ENCODE data around the gene MRPL1. TPM values are rescaled to one million over a fixed set of nuclear protein-coding genes. Genes with fewer than 3 reads are reported as not detected.

The MRPL1 gene
- total RNA-seq, 1 experiment from 2014 or later: 25.7 TPM

DNA sequence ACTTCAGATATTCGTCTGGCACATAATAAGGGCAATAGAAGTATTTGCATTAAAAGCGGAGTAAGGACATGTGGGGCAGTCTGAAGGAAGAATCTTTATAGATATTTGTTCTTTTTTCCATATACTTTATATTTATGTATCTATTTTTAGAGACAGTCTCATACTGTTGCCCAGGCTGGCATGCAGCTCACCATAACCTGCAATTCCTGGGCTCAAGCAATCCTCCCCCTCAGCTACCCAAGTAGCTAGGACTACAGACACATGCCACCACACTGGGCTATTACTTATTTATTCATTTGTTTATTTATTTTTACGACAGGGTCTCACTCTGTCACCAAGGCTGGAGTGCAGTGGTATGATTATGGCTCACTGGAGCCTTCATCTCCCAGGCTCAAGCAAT lies 16.7 kb upstream of the MRPL1 start (continued):
- no peak for TF ChIP-seq SMAD4 (CRISPR knock-in tag; IDR thresholded peaks at IDR 0.05)

DNA sequence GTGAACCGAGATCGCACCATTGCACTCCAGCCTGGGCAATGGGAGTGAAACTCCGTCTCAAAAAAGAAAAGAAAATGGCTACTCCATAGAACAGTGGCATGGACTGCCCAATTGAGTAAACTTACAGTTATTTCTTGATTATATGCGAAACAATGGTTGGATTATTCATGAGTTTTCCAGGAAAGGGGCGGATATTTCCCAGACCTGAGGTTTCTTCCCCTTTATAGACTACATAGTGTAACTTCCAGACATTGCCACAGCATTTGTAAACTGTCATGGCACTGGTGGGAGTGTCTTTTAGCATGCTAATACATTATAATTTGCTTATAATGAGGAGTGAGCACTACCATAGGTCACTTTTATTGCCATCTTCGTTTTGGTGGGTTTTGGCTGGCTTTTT lies 14.1 kb upstream of the MRPL1 start:
- H3K36me3 Mint-ChIP-seq: no peaks in the 10 kb centered on the region
- H3K9me3 Mint-ChIP-seq: no peaks in the 10 kb centered on the region
- CTCF ChIA-PET: no interaction called here
- DNase-seq (ENCODE audit: low spot score) (no peak), ATAC-seq (no peak)
- POLR2A ChIA-PET: no interaction called here
- H3K27me3 Mint-ChIP-seq (ENCODE audit: low read depth): no peaks in the 10 kb centered on the region
- no peak for TF ChIP-seq SMAD4 (CRISPR knock-in tag; IDR thresholded peaks at IDR 0.05)
- TF ChIP-seq NR2C2 (CRISPR knock-in tag; IDR thresholded peaks at IDR 0.05): no peak
- TF ChIP-seq, protein P1, sequence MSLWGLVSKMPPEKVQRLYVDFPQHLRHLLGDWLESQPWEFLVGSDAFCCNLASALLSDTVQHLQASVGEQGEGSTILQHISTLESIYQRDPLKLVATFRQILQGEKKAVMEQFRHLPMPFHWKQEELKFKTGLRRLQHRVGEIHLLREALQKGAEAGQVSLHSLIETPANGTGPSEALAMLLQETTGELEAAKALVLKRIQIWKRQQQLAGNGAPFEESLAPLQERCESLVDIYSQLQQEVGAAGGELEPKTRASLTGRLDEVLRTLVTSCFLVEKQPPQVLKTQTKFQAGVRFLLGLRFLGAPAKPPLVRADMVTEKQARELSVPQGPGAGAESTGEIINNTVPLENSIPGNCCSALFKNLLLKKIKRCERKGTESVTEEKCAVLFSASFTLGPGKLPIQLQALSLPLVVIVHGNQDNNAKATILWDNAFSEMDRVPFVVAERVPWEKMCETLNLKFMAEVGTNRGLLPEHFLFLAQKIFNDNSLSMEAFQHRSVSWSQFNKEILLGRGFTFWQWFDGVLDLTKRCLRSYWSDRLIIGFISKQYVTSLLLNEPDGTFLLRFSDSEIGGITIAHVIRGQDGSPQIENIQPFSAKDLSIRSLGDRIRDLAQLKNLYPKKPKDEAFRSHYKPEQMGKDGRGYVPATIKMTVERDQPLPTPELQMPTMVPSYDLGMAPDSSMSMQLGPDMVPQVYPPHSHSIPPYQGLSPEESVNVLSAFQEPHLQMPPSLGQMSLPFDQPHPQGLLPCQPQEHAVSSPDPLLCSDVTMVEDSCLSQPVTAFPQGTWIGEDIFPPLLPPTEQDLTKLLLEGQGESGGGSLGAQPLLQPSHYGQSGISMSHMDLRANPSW (CRISPR knock-in tag; conservative IDR thresholded peaks at IDR 0.05; ENCODE audit: low read depth): no peak
- TF ChIP-seq NR3C1 (CRISPR knock-in tag; conservative IDR thresholded peaks at IDR 0.05; ENCODE audit: low read depth): no peak
- peaks cover 8% of the 10 kb centered on the region for H3K4me1 Mint-ChIP-seq
- no peak overlapping the region for H3K27ac Mint-ChIP-seq
- H3K4me3 Mint-ChIP-seq: no peak overlapping the region

DNA sequence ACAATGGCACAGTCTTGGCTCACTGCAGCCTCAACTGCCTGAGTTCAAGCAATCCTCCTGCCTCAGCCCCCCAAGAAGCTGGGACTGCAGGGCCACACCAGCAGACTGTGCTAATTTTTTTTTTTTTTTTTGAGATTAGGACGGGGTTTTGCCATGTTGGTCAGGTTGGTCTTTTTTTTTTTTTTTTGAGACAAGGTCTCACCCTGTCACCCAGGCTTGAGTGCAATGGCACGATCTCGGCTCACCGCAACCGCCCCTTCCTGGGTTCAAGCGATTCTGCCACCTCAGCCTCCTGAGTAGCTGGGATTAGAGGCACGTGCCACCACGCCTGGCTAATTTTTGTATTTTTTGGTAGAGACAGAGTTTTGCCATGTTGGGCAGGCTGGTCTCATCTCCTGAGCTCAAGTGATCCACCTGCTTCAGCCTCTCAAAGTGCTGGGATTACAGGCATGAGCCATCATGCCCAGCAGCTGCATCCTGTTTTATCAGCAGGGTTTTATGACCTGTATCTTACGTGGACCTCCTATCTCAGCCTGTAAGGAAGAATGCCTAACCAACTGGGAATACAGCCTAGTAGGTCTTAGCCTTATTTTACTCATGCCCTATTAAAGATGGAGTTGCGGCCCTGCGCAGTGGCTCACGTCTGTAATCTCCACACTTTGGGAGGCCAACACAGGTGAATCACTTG lies 13.2 kb upstream of the MRPL1 start:
- H3K27ac Mint-ChIP-seq: no peak overlapping the region
- ATAC-seq (no peak), DNase-seq (ENCODE audit: low spot score) (no peak)
- no peak overlapping the region for H3K4me3 Mint-ChIP-seq
- H3K9me3 Mint-ChIP-seq: no peaks in the 10 kb centered on the region
- ChIA-PET CTCF (no interaction called here), POLR2A (interaction anchor here (0.6 kb wide), 1 partner anchor 65 kb away, joined by 3 read pairs; no protein-coding TSS in a partner anchor)
- H3K4me1 Mint-ChIP-seq: peaks cover 6% of the 10 kb centered on the region
- H3K36me3 Mint-ChIP-seq: no peaks in the 10 kb centered on the region
- no peaks in the 10 kb centered on the region for H3K27me3 Mint-ChIP-seq (ENCODE audit: low read depth)
- TF ChIP-seq, protein P2, sequence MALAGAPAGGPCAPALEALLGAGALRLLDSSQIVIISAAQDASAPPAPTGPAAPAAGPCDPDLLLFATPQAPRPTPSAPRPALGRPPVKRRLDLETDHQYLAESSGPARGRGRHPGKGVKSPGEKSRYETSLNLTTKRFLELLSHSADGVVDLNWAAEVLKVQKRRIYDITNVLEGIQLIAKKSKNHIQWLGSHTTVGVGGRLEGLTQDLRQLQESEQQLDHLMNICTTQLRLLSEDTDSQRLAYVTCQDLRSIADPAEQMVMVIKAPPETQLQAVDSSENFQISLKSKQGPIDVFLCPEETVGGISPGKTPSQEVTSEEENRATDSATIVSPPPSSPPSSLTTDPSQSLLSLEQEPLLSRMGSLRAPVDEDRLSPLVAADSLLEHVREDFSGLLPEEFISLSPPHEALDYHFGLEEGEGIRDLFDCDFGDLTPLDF (CRISPR knock-in tag; IDR thresholded peaks at IDR 0.05): no peak
- no peak for TF ChIP-seq NFE2L1 (CRISPR knock-in tag; IDR thresholded peaks at IDR 0.05)
- TF ChIP-seq TEAD1 (CRISPR knock-in tag; IDR thresholded peaks at IDR 0.05): no peak
- TF ChIP-seq, protein P3, sequence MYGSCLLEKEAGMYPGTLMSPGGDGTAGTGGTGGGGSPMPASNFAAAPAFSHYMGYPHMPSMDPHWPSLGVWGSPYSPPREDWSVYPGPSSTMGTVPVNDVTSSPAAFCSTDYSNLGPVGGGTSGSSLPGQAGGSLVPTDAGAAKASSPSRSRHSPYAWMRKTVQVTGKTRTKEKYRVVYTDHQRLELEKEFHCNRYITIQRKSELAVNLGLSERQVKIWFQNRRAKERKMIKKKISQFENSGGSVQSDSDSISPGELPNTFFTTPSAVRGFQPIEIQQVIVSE (CRISPR knock-in tag; IDR thresholded peaks at IDR 0.05; ENCODE audit: borderline replicate concordance): no peak
- TF ChIP-seq, protein P4, sequence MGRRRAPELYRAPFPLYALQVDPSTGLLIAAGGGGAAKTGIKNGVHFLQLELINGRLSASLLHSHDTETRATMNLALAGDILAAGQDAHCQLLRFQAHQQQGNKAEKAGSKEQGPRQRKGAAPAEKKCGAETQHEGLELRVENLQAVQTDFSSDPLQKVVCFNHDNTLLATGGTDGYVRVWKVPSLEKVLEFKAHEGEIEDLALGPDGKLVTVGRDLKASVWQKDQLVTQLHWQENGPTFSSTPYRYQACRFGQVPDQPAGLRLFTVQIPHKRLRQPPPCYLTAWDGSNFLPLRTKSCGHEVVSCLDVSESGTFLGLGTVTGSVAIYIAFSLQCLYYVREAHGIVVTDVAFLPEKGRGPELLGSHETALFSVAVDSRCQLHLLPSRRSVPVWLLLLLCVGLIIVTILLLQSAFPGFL (CRISPR knock-in tag; IDR thresholded peaks at IDR 0.05; ENCODE audit: borderline replicate concordance): no peak
- no peak for TF ChIP-seq ZNF232 (CRISPR knock-in tag; IDR thresholded peaks at IDR 0.05)
- no peak for TF ChIP-seq NR3C1 (CRISPR knock-in tag; conservative IDR thresholded peaks at IDR 0.05; ENCODE audit: low read depth)
- TF ChIP-seq, protein P5, sequence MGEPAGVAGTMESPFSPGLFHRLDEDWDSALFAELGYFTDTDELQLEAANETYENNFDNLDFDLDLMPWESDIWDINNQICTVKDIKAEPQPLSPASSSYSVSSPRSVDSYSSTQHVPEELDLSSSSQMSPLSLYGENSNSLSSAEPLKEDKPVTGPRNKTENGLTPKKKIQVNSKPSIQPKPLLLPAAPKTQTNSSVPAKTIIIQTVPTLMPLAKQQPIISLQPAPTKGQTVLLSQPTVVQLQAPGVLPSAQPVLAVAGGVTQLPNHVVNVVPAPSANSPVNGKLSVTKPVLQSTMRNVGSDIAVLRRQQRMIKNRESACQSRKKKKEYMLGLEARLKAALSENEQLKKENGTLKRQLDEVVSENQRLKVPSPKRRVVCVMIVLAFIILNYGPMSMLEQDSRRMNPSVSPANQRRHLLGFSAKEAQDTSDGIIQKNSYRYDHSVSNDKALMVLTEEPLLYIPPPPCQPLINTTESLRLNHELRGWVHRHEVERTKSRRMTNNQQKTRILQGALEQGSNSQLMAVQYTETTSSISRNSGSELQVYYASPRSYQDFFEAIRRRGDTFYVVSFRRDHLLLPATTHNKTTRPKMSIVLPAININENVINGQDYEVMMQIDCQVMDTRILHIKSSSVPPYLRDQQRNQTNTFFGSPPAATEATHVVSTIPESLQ (CRISPR knock-in tag; IDR thresholded peaks at IDR 0.05): no peak
- TF ChIP-seq ETV6 (CRISPR knock-in tag; IDR thresholded peaks at IDR 0.05): no peak
- TF ChIP-seq NR1H2 (CRISPR knock-in tag; IDR thresholded peaks at IDR 0.05): no peak
- TF ChIP-seq MXD4 (CRISPR knock-in tag; IDR thresholded peaks at IDR 0.05; ENCODE audit: borderline replicate concordance): no peak
- TF ChIP-seq ESRRA (CRISPR knock-in tag; IDR thresholded peaks at IDR 0.05; ENCODE audit: borderline replicate concordance): no peak
- TF ChIP-seq, protein P6, sequence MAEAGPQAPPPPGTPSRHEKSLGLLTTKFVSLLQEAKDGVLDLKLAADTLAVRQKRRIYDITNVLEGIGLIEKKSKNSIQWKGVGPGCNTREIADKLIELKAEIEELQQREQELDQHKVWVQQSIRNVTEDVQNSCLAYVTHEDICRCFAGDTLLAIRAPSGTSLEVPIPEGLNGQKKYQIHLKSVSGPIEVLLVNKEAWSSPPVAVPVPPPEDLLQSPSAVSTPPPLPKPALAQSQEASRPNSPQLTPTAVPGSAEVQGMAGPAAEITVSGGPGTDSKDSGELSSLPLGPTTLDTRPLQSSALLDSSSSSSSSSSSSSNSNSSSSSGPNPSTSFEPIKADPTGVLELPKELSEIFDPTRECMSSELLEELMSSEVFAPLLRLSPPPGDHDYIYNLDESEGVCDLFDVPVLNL (CRISPR knock-in tag; IDR thresholded peaks at IDR 0.05; ENCODE audit: borderline replicate concordance, low read depth): no peak
- no peak for TF ChIP-seq ZNF219 (CRISPR knock-in tag; IDR thresholded peaks at IDR 0.05; ENCODE audit: borderline replicate concordance)
- no peak for TF ChIP-seq RELA (CRISPR knock-in tag; IDR thresholded peaks at IDR 0.05; ENCODE audit: borderline replicate concordance)
- TF ChIP-seq, protein P7, sequence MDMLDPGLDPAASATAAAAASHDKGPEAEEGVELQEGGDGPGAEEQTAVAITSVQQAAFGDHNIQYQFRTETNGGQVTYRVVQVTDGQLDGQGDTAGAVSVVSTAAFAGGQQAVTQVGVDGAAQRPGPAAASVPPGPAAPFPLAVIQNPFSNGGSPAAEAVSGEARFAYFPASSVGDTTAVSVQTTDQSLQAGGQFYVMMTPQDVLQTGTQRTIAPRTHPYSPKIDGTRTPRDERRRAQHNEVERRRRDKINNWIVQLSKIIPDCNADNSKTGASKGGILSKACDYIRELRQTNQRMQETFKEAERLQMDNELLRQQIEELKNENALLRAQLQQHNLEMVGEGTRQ (CRISPR knock-in tag; IDR thresholded peaks at IDR 0.05): no peak
- TF ChIP-seq ZNF423 (CRISPR knock-in tag; IDR thresholded peaks at IDR 0.05): no peak
- TF ChIP-seq, protein P8, sequence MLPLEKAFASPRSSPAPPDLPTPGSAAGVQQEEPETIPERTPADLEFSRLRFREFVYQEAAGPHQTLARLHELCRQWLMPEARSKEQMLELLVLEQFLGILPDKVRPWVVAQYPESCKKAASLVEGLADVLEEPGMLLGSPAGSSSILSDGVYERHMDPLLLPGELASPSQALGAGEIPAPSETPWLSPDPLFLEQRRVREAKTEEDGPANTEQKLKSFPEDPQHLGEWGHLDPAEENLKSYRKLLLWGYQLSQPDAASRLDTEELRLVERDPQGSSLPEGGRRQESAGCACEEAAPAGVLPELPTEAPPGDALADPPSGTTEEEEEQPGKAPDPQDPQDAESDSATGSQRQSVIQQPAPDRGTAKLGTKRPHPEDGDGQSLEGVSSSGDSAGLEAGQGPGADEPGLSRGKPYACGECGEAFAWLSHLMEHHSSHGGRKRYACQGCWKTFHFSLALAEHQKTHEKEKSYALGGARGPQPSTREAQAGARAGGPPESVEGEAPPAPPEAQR (CRISPR knock-in tag; IDR thresholded peaks at IDR 0.05): no peak
